Fibroblast of lung (primary cell): ENCODE results near the gene TBX21.

Experiments used
- CTCF ChIP-seq, 2 donors: IDR thresholded peaks in 1 of 2; conservative IDR thresholded peaks in 1 of 2; 1 replicate in 1 of 2; 2 replicates in 1 of 2; pipeline ENCODE4 v1.5.1; 2011 to 2012; ENCODE audit warnings: low read length in 2 of 2, control low read depth in 1 of 2, inconsistent platforms in 1 of 2, low read depth in 1 of 2, mild to moderate bottlenecking in 1 of 2
- EZH2 ChIP-seq: IDR thresholded peaks from 2 replicates; pipeline ENCODE4 v1.5.1; 2012; ENCODE audit warnings: low read length, control low read depth, mild to moderate bottlenecking; ENCODE audit errors: missing control alignments

GRCh38 chr17:47774331-47774730 is 41.3 kb downstream of the TBX21 start:
- TF ChIP-seq CTCF (conservative IDR thresholded peaks at IDR 0.05 in 1 of 2, IDR thresholded peaks at IDR 0.05 in 1 of 2; ENCODE audit: low read depth in 1 of 2, low read length in 2 of 2) (no peak), EZH2 (no peak)
